ENCODE data around the gene MAPK4. TPM values are rescaled to one million over a fixed set of nuclear protein-coding genes. Genes with fewer than 3 reads are reported as not detected.
A peak's percentile ranks its signal among the peaks of the same experiment; 100 is the strongest.
"Not testable (repeated sequence)": the region's sequence is repeated elsewhere in the genome, so short reads cannot be mapped to it uniquely, and the experiment has no call there.

MAPK4 gene
- 10 to 100 TPM in 1 of 7 donors, 1 to 10 TPM in 5, under 1 TPM in 1; 0.80 to 14.2 (median 3.4) TPM for total RNA-seq
- polyA plus RNA-seq = 10 to 100 TPM in 1 of 2 donors, 1 to 10 TPM in 1; 1.1 to 21.7 TPM
- long read RNA-seq, donor 1, partial matches to known transcripts = 0 of 4 reads
- long read RNA-seq, donor 1, other reads (novel, unspliced or antisense) = 4 of 4 reads
- long read RNA-seq, donor 2 = 0 reads
- long read RNA-seq, donor 3, full-length matches to known transcripts = 2 of 9 reads
- long read RNA-seq, donor 3, partial matches to known transcripts = 5 of 9 reads
- long read RNA-seq, donor 3, other reads (novel, unspliced or antisense) = 2 of 9 reads

GRCh38 chr18:50559752-50560680 lies at the start of gene MAPK4:
TSS of gene MAPK4 (plus strand) at chr18:50560087. CDS start at chr18:50663959, 103,872 bp downstream.
- DNase-seq = peak; percentile 57 to 78 (median 65)
- WGBS, 3 donors = 0 to 1% (median 0%) methylated on average over 32 to 109 of the region's 109 CpGs
- no peak for TF ChIP-seq POLR2A (IDR thresholded peaks at IDR 0.05)
- no peak for TF ChIP-seq CTCF (IDR thresholded peaks at IDR 0.05)
- no peak for TF ChIP-seq EP300 (IDR thresholded peaks at IDR 0.05)

GRCh38 chr18:50517277-50517676 lies 42.6 kb upstream of the MAPK4 start:
- H3K4me1 ChIP-seq (ENCODE audit: insufficient read depth); H3K36me3 ChIP-seq; H3K4me3 ChIP-seq; H3K27ac ChIP-seq; H3K27me3 ChIP-seq; DNase-seq; intact Hi-C loops (cut with DNase I); H3K9me3 ChIP-seq: not testable (repeated sequence)
- WGBS, 3 donors = 62 to 70% (median 66%) methylated on average over 5 of the region's 5 CpGs

More at GRCh38 chr18:50559752-50560680, at the start of gene MAPK4:
- Histone ChIP-seq H3K4me1 (ENCODE audit: insufficient read depth) (peaks cover 5% of the 10 kb centered on the region), H3K9me3 (no peaks in the 10 kb centered on the region), H3K27ac (peak within 1 kb of the TSS; percentile 82 to 92), H3K4me3 (peak within 1 kb of the TSS; percentile 56), H3K36me3 (no peaks in the 10 kb centered on the region), H3K27me3 (no peaks in the 10 kb centered on the region)
- intact Hi-C loops (cut with DNase I) = no loop called here

GRCh38 chr18:50518787-50519546 lies 40.9 kb upstream of the MAPK4 start:
- no peak for TF ChIP-seq POLR2A (IDR thresholded peaks at IDR 0.05)
- TF ChIP-seq EP300 (IDR thresholded peaks at IDR 0.05) = no peak
- no peak for TF ChIP-seq CTCF (IDR thresholded peaks at IDR 0.05)
- no peak overlapping the region for H3K4me3 ChIP-seq
- H3K4me1 ChIP-seq (ENCODE audit: insufficient read depth) = no peaks in the 10 kb centered on the region
- H3K27me3 ChIP-seq = no peaks in the 10 kb centered on the region
- H3K27ac ChIP-seq = no peak overlapping the region
- 75 to 78% (median 75%) methylated on average over 4 of the region's 4 CpGs for WGBS, 3 donors
- intact Hi-C loops (cut with DNase I) = no loop called here
- no peaks in the 10 kb centered on the region for H3K9me3 ChIP-seq
- no peak for DNase-seq
- H3K36me3 ChIP-seq = no peaks in the 10 kb centered on the region

- no peaks in the 10 kb centered on the region for H3K4me1 ChIP-seq (ENCODE audit: insufficient read depth)
- WGBS, 3 donors = 43 to 51% (median 45%) methylated on average over 6 of the region's 6 CpGs
- intact Hi-C loops (cut with DNase I) = no loop called here
- H3K27ac ChIP-seq = no peak overlapping the region
- no peaks in the 10 kb centered on the region for H3K27me3 ChIP-seq
- DNase-seq = no peak
- no peak overlapping the region for H3K4me3 ChIP-seq
- no peaks in the 10 kb centered on the region for H3K36me3 ChIP-seq
- H3K9me3 ChIP-seq = no peaks in the 10 kb centered on the region
- TF ChIP-seq CTCF (IDR thresholded peaks at IDR 0.05) (no peak), EP300 (IDR thresholded peaks at IDR 0.05) (no peak), POLR2A (IDR thresholded peaks at IDR 0.05) (no peak)
Observed at GRCh38 chr18:50523165-50523564, 36.7 kb upstream of the MAPK4 start.
